Epithelial cell of proximal tubule (primary cell): ENCODE results near the gene ST3GAL5. TPM values are rescaled to one million over a fixed set of nuclear protein-coding genes. Genes with fewer than 3 reads are reported as not detected.

Experiments used
- DNase-seq: peaks from one replicate; pipeline ENCODE4 v3.0.0-alpha.2; 2011; ENCODE audit warnings: low read depth
- H3K4me3 ChIP-seq: 2 replicates; pipeline ENCODE4 v1.5.1; 2011; ENCODE audit warnings: low read depth, mild to moderate bottlenecking, low read length
- total RNA-seq: library from RNA; depleted of rRNA; stranded (reverse); fragments of >200 nt; gene quantifications from 2 replicates; pipeline ENCODE4 v1.2.3, GENCODE V29; 2015
- TF ChIP-seq, protein P1 (sequence below): conservative IDR thresholded peaks from 2 replicates; pipeline ENCODE4 v1.5.1; 2012; ENCODE audit warnings: low read depth, mild to moderate bottlenecking, low read length

The ST3GAL5 gene
- total RNA-seq, 1 donor from 2014 or later, result 8.7 TPM

DNA sequence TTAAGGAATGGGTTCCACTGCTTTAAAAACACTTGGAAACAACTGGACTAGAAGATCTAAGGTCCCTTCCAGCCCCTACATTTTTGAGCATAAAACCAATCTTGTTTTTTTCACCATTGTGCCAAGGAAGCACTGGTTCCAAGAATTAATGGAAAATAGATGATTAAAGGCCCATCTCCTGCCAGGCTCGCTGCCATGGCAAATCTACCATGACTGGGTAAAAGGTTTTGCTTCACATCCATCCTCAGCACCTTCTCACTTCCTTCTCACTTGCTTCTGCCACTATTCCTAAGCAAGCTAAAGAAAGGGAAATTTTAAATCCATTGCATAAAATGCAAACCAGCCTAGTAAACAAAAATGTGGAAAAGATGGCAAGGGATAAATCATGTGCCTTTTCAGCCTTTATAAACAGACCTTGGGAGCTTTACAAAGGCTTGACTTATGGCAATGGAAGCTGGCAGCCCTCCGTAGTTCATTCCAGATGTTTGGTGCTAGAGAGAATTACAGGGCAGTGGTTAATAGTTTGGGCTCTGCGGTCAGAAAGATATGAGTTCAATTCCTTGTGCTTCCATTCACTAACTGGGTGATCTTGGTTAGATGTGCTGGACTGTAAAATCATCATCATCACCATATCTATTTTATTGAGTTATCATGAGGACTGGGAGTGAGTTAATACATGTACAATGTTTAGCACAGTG, 27.0 kb upstream of the ST3GAL5 start:
- H3K4me3 ChIP-seq, result no peak overlapping the region
- TF ChIP-seq, protein P1, sequence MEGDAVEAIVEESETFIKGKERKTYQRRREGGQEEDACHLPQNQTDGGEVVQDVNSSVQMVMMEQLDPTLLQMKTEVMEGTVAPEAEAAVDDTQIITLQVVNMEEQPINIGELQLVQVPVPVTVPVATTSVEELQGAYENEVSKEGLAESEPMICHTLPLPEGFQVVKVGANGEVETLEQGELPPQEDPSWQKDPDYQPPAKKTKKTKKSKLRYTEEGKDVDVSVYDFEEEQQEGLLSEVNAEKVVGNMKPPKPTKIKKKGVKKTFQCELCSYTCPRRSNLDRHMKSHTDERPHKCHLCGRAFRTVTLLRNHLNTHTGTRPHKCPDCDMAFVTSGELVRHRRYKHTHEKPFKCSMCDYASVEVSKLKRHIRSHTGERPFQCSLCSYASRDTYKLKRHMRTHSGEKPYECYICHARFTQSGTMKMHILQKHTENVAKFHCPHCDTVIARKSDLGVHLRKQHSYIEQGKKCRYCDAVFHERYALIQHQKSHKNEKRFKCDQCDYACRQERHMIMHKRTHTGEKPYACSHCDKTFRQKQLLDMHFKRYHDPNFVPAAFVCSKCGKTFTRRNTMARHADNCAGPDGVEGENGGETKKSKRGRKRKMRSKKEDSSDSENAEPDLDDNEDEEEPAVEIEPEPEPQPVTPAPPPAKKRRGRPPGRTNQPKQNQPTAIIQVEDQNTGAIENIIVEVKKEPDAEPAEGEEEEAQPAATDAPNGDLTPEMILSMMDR, result no peak
- no peak for DNase-seq

DNA sequence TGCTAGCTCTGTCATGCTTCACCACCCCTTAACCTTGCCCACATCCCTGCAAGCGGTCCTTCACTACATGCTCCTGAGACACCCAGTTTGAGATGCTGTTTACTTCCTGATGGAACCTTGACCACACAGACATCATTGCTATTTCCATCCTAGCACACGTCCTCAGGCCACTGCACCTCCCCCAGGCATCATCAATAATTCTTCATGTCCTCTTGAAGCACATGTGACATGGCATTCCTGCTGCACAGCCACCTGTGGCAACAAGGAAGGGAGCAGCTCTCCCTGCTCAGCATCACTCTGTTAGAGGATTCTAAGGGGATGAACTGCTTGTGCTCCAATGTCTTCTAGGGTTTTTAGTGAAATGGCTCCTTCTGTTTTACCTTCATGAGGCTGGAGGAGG, 26.1 kb upstream of the ST3GAL5 start:
- DNase-seq, result no peak
- TF ChIP-seq, protein P1, result no peak
- no peak overlapping the region for H3K4me3 ChIP-seq

DNA sequence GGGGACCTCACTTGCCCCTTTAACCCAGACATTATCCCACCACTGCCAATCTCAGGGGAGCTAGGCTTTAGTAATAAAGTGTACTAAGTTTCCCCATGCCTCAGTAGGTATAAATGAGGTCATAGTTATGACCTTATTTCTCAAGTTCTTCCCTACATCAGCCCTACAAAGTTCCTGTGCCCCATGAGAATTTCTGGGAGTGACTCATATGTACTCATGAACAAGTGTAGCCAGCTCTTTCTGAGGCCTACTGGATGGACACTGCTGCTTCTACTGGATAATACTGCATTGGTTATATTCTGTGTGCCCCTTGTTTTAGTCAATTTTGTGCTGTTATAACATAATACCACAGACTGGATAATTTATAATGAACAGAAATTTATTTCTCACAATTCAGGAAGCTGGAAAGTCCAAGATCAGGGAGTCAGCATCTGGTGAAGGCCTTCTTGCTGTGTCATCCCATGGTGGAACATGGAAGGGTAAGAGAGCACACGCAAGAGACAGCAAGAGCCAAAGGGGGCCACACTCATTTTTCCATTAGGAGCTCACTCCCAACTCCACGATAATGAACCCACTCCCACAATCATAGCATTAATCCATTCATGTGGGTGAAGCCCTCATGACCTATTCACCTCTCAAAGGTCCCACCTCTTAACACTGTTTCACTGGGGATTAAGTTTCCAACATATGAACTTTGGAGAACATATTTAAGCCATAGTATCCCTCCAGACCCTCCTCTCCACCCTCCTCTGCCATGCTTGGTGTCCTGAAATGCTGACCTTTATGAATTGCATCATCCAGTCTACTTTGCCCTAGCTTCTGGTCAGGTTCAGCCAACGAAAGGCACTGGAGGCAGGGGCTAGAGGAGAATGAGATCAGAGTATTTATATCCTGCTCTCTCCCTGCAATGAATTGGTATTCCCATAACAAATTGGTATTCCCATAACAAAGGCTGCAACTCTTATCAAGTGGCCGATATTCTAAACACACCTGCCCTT, 25.4 kb upstream of the ST3GAL5 start:
- H3K4me3 ChIP-seq, result no peak overlapping the region
- TF ChIP-seq, protein P1, result no peak
- no peak for DNase-seq

DNA sequence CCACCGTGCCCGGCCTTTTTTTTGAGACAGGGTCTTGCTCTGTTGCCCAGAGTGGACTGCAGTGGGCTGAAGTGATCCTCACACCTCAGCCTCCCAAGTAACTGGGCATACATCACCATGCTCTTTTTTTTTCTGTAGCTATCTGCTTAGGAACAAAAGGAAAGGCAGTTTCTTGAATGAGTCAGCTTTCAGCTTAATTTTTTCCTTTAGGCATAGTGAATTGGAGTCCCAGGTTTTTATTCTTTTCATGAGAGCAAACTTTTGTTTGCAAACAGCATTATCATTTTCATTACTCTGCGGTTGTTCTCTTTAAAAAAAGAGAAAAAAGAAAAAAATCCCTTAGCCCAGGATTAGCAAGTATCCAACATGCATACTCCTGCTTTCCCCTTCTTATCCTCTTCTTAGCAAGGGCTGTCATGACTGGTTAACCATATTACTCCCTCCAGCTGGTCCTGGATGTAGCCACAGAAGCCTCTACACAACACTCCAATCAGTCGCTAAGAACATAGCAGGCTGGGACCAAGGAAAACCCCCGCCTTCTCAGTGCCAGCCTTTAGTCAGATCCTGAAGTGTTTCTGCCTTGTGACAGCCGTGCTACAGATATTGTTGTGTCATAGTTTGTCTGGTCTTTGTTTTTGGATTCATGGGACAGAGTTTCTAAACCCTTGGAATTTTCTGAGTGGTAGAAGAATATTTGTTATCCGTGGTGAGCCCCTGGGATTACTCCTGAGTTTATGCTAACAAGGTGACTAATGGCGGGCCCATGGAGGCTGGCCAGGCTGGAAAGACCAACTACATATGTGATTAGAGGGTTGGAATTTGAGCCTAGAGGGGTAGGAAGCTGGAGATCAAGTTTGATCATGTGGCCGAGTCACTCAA, 23.3 kb upstream of the ST3GAL5 start:
- TF ChIP-seq, protein P1, result no peak
- H3K4me3 ChIP-seq, result no peak overlapping the region
- no peak for DNase-seq

DNA sequence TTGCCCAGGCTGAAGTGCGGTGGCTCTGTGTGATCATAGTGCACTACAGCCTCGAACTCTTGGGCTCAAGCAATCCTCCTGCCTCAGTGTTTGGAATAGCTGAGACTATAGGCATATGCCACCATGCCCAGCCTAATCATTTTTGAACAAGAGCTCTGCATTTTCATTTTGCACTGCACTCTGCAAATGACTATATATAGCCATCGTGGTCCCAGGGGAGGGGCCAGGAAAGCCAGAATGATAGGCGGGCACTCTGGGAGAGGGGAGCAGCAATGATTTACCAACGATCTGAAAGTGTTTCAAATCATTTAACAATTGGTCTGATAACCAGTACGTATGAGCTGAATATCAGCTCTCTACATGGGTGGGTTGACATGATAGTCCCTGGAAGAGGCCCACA, 22.3 kb upstream of the ST3GAL5 start:
- no peak overlapping the region for H3K4me3 ChIP-seq
- no peak for DNase-seq
- TF ChIP-seq, protein P1, result no peak

DNA sequence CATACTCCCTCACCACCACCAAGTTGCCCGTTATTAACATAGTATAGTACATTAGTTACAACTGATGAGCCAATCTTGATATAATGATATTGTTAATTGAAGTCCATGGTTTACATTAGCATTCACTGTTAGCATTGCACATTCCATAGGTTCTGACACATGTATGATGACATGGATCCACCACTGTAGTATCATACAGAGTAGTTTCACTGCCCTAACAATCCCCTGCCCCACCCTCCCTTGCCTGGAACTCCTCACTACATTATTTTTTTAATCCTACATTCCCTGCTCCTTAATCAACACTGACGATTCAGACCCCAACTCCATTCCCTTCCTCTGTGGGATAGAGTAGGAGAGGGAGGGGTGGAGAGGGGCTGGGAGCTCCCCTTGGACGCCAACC, 20.2 kb upstream of the ST3GAL5 start:
- H3K4me3 ChIP-seq, result no peak overlapping the region
- DNase-seq, result no peak

More for the DNA sequence above, 20.2 kb upstream of the ST3GAL5 start:
- TF ChIP-seq, protein P1, result no peak
